ENCODE data around the gene DYNC1H1.

The DYNC1H1 gene

DNA sequence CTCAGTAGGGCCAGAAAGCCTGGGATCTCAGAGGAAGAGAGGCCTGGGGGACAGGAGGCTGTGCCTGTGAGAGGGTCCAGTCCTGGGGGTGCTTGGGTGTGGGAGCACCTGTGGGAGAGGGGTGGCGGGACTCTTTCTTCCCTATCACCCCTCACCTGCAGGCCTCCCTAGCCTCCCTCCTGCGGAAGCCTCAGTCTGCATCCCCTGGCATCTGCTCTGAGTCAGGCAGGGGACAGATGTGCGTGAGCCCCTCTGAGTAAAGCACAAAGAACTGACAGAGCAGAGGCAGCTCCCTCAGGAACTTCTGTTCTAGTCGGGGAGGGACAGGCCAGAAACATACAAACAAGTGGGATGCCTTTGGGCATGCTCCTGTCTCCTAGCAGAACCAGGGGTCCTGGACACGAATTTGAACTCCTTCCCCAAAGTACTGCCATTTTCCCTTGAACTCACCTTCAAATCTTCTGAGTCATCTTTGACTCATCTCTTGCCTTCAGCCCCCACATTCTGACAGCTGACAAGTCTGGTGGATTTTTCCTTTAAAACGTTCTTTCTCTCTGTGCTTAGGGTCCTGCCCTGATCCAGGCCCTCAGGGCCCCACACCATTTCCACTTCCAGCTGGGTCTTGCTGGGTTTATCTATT lies 131.0 kb downstream of the DYNC1H1 start:
- DNase-seq: no peak

DNA sequence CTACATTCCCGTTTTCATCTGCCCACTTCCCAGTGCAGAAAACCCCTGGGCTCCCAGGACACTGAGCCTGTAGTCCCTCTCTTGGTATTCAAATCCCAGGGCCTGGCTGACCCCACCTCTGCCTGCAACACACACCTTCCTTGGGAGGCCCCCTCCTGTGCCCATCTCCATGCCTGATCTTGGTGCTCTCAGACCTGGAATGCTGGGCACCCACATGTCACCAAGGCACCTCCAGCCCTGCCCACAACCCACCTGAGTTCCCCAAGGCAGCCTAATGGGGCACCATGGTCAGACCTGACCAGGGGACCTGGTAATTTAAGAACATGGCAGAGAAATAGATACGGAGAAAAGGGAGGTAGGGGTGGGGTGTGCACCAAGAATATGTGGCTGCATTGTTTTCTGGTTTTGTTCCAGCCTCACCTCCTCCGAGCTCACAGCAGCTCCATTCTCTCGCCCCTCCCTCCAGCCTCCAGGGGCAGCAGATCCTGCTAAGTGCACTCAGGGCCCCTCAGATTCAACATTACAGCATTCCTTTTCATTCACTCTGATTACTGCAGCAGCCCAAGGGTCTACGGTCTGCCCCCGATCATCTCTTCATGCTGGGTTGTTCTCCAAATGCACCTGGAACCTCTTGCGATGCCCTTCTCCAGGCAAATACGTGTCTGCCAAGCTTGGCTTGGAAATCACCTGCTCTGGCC lies 131.6 kb downstream of the DYNC1H1 start:
- no peak for DNase-seq

DNA sequence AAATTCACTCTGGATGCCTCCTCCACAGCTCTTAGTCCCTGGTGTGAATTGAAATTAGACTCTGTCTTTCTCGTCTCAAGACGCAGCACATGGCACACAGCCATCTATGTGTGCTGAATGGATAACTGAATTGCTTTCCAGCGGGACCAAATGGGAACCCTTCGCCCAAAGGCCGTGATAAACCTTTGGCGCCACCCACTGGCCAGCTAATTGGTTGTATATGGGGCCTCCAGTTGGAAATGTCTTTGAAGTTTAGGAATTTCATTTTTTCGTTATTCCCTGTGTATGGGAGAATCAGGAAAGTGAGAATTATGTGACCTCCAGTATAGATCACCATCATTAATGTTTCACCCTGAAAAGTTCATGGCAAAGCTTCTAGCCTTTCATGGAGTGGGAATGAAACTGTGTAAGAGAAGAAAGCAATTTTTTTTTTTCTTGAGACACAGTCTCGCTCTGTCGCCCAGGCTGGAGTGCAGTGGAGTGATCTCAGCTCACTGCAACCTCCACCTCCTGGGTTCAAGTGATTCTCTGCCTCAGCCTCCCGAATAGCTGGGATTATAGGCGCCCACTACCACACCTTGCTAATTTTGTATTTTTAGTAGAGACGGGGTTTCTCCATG lies 132.3 kb downstream of the DYNC1H1 start:
- peak; percentile 63 for DNase-seq

DNA sequence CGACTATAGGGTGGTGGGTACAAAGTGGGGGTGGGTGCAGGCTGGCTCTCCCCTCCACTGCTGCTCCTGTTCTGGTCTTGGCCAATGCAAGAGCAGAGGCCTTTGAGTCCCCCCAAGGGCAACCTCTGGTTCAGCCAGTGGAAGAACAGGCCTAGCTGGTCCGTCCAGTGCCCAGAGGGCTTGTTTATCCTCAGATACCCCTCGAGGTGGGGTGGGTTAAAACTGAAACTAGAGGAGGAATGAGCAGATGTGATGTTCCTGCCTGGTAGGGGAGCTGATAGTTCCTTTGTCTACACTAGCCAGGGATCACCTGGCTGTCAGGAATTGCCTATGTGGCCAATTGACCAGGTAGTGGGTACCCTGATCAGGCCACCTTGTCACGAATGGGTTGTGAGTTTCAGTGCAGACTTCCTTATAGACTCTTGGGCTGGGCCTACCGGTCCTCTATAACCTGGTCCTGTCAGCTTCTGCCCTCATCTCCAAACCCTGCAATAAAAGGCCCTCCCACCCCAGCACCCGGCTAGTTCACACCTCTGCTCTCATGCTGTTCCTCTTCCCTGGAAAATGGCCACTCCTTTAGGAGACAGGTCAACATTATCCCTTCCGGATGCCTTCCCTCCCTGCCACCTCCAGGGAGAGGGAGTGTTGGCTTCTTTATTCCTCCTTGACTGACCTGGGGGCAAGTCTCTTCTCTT lies 133.2 kb downstream of the DYNC1H1 start:
- no peak for DNase-seq

DNA sequence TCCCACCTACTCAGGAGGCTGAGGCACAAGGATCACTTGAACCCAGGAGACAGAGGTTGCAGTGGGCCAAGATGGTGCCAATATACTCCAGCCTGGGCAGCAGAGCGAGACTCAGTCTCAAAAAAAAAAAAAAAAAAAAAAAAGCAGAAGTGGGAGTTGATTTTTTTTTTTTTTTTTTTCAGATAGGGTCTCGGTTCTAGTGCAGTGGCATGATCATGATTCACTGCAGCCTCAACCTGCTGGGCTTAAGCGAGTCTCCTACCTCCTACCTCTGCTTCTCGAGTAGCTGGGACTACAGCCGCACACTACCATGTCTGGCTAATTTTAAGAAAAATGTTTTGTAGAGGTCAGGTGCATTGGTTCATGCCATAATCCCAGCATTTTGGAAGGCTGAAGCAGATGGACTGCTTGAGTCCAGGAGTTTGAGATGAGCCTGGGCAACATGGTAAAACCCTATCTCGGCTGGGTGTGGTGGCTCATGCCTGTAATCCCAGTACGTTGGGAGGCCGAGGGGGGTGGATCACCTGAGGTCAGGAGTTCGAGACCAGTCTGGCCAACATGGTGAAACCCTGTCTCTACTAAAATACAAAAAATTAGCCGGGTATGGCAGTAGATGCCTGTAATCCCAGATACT lies 138.8 kb downstream of the DYNC1H1 start:
- DNase-seq: no peak

DNA sequence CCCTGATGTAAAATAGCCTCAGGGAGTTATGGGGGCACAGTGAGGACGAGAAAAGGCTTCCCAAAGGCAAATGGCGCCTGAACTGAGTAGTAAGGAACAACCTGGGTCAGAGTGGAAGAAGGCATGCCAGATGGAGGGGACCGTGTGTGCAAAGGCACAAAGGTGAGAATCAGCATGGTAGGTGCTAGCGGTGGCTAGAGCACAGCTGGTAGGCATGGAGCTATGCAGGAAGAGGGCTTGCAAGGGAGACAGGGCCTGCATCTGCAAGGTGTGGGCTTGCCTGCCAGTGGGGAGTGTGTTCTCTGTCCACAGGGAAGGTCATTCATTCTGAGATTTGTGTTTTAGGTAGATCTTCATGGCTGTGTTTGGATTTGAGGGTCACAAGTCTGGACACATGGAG lies 141.0 kb downstream of the DYNC1H1 start:
- DNase-seq: no peak

Measured in activated CD4-positive, CD25-positive, alpha-beta regulatory T cell treated with anti-CD3 and anti-CD28 coated beads, Interleukin-2, amount 50 U/mL, for 72 hours (primary cell).